IPS-18c (cell line): ENCODE data around the gene HAVCR1.
"Not testable (repeated sequence)": the region's sequence is repeated elsewhere in the genome, so short reads cannot be mapped to it uniquely, and the experiment has no call there.

Experiments used
- H3K4me3 ChIP-seq: 2 replicates; pipeline ENCODE4 v1.7.0; 2013; ENCODE audit warnings: low read depth, mild to moderate bottlenecking, low read length, moderate library complexity; ENCODE audit not compliant: insufficient read depth
- H3K9me3 ChIP-seq: one replicate; pipeline ENCODE4 v1.6.1; 2013; ENCODE audit warnings: mild to moderate bottlenecking, low read length, moderate library complexity; ENCODE audit not compliant: control insufficient read depth, insufficient read depth

Gene HAVCR1

DNA sequence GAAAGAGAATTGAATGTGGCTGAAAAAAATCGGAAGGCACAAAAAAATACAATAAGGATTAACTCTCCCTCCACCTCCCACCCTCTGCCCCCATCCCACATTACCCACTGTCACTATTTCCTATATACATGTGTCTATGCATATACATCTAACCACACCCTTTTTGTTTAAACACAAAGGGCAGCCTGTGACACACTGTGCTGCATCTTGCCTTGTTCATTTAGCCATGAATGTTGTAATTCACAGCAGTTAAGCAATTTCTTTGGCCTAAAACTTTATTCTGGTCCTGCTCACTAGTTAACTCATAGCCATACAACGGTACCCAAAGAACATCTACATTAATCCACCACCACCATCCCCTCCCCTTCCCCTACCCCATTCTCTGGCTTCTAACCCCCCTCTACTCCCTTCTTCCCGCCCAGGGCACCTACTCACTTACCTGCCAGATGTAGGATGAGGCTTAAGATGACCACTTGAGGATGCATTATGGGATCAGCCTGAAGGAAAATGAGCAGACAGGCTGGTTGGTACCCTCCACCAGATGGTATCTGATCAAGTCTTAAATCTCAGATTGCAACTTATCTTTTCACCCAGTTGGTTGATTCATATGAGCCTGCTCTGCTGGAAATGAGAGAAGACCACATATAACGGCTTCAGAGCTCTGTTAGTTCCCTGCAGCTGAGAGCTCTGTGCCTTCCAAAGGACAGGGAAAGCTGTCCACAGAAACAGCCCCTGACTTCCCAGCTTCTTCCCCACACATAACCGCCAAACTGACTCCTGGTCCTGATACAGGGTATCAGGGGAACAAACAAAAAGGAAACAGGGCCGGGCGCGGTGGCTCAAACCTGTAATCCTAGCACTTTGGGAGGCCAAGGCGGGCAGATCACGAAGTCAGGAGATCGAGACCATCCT lies 1.2 kb downstream of the HAVCR1 start:
- Histone ChIP-seq H3K4me3 (no peak overlapping the region), H3K9me3 (peaks cover 2% of the 10 kb centered on the region)

DNA sequence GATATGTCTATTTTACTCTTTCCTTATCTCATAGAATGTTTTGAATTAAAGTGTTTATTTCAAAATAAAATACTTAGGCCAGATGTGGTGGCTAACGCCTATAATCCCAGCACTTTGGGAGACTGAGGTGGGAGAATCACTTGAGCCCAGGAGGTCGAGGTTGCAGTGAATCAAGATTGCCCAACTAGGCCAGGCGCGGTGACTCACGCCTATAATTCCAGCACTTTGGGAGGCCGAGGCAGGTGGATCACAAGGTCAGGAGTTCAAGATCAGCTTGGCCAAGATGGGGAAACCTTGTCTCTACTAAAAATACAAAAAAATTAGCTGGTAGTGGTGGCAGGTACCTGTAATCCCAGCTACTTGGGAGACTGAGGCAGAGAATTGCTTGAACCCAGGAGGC lies 2.1 kb downstream of the HAVCR1 start:
- H3K9me3 ChIP-seq, H3K4me3 ChIP-seq: not testable (repeated sequence)

DNA sequence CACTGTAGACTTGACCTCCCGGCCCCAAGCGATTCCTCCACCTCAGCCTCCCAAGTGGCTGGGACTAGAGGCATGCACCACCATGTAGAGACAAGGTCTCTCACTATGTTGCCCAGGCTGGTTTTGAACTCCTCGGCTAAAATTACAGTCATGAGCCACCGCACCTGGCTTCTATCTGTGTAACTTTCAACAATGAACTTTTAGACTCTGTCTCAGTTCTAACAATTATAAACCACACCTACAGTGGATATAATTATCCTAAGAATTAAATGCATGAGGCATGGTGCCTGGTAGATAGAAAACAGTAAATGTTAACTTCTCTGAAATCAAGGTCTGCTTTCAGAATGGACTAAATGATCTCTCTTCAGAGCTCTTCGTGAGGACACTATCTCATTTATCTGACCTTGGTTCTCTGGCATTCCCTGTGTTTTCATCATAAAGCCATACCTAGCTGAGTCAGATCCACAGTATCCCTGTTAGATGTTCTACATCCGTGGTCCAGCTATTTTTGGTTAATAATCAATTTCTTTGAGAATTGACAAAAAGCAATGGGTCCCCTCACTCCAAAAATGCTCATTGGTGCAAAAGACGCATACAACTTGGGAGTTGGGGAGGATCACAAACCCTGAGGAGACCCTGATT lies 7.2 kb downstream of the HAVCR1 start:
- no peak overlapping the region for H3K4me3 ChIP-seq
- H3K9me3 ChIP-seq: no peaks in the 10 kb centered on the region

DNA sequence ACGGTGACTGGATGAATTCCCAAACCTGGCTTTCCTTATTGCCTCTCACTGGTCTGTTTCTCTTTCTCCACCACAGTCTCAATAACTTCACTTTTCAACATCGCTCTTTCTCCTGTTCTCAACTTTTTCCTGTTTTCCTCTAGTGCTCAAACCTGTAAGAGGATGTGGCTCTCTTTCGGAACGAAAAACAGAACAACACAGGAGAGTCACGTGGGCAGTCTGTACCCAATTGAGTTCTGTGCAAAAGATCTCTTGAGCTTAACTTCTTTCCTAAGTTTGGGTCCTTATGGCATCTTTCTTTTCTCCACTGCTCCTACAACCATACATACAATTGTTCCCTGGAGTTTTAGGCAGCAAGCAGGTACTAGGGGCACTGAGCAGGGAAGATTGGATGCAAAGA lies 8.9 kb downstream of the HAVCR1 start:
- Histone ChIP-seq H3K9me3 (no peaks in the 10 kb centered on the region), H3K4me3 (no peak overlapping the region)

DNA sequence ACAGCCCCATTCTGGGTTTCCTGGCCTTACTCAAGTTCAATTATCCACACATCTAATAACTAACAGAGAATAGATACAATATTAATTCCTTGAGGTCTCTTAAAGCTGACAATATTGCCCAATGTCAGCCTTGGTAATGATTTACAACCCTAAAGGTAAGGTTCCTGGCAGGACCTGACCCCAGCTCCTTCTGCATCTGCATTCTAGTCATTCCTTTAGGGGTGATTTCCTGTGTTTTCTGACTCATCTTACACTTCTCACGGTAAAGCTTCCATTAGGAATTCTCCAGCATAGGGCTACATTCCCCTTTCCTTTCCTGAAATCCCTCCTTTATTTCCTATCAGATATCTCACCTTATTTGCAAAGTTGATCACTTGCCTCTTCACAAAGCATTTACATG lies 9.3 kb downstream of the HAVCR1 start:
- no peaks in the 10 kb centered on the region for H3K9me3 ChIP-seq

DNA sequence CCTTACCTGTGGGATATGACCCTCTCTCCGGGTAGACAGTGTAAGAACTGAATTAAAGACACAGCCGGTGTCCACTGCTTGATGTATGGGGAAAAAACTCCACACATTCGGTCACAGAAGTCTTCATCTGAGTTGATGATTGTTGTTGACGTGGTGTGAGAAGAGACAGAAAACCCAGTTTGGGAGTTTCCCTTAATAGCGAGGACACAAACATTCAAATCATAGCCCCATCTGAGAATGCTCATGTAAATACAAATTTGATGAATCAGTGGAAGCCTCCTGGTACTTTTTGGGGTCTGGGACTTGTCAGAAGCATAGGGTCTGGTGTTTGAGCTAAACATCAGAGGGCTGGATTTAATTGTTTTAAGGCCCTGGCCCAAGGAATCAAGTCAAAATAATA lies 11.0 kb downstream of the HAVCR1 start:
- no peak overlapping the region for H3K4me3 ChIP-seq
- no peaks in the 10 kb centered on the region for H3K9me3 ChIP-seq

More for the DNA sequence above, 9.3 kb downstream of the HAVCR1 start:
- no peak overlapping the region for H3K4me3 ChIP-seq

DNA sequence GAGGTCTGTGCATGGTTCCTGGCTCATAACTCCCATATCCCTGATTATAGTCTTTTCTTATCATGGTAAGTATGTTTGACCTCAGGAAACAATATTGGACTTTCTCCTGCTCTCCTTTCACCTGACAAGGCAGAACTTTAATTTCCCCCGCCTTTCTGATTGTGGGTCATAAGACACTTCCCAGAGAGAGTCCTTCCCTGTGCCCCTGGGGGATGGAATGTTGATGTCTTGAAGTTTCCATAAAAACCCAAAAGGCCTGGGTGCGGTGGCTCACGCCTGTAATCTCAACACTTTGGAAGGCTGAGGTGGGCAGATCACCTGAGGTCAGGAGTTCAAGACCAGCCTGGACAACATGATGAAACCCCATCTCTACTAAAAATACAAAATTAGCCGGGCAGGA lies 11.9 kb downstream of the HAVCR1 start:
- not testable (repeated sequence) for H3K9me3 ChIP-seq, H3K4me3 ChIP-seq

DNA sequence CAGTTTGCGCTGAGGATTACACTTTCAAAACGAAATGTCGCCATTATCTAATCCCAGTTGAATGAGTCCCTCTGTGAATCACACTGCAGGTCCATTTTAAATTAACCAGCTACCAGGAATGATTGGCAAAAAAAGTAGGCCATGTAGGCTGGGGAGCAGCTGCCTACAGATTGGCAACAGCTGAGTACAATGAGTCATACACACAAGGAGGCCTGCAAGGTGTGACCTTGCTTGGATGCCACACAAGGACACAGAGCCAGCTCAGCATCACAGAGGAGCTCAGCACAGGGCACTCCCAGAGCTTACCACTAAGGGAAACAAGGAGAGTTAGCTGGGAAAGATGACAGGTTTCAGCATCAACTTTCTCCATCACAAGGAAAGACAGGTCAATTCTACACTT lies 12.9 kb downstream of the HAVCR1 start:
- no peak overlapping the region for H3K4me3 ChIP-seq
- no peaks in the 10 kb centered on the region for H3K9me3 ChIP-seq

DNA sequence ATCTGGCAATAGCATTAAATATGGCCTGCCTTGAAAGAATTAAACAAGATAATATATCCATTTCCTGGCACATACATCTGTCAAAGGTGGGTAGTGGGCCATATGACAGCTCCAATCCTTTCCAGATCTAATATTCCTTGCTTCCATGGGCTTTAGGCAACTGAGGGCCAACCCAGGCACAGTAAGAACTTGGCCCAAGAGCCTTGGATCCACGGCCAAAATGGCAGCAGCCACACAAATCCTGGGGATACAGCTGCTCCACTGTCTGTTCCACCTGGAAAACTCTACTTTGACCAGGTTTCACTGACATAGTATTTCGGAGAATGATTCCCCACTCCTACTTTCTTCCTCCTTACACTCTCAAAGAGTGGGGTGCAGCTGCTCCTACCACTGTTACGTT lies 13.3 kb downstream of the HAVCR1 start:
- Histone ChIP-seq H3K9me3 (no peaks in the 10 kb centered on the region), H3K4me3 (no peak overlapping the region)

DNA sequence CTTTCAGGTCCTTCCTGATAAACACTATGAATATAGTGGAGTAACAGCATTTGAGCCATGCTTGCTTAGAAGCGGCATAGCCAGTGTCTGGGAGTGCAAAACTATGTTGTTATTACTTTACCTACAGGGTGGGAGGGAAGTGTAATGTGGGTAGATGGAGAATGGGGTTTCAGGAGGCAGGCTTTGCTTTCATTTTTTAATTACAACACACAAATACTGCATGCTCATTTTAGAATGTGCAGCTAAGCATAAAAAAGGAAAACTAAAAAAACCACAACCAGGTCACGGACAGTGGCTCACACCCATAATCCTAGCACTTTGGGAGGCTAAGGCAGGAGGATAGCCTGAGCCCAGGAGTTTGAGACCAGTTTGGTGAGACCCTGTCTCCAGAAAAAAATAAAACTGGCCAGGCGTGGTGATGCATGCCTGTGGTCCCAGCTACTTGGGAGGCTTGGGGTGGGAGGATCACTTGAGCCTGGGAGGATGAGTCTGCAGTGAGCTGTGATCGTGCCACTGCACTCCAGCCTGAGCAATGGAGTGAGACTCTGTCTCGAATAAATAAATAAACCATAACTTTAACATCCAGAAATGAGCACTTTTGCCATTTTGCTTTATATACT lies 20.2 kb downstream of the HAVCR1 start:
- H3K4me3 ChIP-seq: no peak overlapping the region
- H3K9me3 ChIP-seq: no peaks in the 10 kb centered on the region

DNA sequence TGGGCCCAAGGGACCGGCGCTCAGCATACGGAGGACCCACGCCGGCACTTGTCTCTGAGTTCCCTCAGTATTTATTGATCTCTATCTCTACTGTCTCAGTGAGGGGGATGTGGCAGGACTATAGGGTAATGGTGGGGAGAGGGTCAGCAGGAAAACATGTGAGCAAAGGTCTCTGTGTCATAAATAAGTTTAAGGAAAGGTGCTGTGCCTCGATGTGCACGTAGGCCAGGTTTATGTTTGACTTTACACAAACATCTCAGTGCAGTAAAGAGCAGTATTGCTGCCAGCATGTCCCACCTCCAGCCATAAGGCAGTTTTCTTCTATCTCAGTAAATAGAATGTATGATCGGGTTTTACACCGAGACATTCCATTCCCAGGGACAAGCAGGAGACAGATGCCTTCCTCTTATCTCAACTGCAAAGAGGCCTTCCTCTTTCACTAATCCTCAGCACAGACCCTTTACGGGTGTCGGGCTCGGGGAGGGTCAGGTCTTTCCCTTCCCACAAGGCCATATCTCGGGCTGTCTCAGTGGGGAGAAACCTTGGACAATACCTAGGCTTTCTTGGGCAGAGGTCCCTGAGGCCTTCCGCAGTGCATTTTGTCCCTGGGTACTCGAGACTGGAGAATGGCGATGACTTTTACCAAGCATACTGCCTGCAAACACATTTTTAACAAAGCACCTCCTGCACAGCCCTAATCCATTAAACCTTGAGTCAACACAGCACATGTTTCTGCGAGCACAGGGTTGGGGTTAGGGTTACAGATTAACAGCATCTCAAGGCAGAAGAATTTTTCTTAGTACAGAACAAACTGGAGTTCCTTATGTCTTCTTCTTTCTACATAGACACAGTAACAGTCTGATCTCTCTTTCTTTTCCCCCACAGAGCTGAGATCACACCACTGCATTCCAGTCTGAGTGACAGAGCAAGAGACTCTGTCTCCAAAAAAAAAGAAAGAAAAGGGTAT lies 24.5 kb downstream of the HAVCR1 start:
- H3K9me3 ChIP-seq: not testable (repeated sequence)

DNA sequence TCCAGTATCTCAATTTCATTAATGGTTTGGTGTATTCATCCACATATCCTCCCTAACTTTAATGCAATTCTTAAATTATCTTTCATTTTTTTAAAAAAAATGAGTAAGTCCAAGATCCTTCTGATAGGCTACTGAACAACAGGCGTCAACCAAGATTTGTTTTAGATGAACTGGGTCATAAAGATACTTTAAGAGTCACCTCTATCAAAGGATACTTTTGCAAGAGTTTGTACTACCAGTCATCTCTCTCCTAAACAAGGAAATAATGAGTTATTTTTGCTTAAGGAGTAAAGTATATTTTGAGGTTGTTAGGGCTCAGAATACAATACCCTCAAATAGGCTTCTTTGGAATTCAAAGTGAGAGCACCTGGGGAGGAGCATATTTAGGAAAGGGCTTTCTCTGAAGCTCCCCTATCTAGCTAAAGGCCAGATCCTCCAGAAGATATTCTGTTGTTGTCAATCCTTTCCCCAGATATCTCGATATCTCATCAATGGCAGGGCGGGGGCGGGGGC lies 25.8 kb downstream of the HAVCR1 start:
- no peaks in the 10 kb centered on the region for H3K9me3 ChIP-seq
- no peak overlapping the region for H3K4me3 ChIP-seq

More for the DNA sequence above, 24.5 kb downstream of the HAVCR1 start:
- H3K4me3 ChIP-seq: not testable (repeated sequence)

DNA sequence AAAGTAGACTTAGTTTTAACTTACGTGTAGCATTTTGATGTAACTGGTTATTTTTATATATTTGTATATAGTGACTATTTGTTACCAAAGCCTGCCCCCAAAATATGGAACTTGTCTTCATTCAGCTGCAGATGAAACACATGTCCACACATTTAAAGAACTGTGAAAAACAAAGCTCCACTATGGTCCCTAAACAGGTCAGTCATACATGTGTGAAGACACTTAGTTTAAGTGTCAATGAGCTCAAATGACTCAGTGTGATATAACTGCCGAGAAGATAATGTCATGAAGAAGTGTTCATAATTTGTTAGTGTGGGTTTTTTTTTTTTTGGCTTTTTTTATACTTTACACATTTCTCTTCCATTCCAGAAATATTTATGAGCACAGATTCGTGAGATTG lies 28.2 kb downstream of the HAVCR1 start:
- no peak overlapping the region for H3K4me3 ChIP-seq
- no peaks in the 10 kb centered on the region for H3K9me3 ChIP-seq

DNA sequence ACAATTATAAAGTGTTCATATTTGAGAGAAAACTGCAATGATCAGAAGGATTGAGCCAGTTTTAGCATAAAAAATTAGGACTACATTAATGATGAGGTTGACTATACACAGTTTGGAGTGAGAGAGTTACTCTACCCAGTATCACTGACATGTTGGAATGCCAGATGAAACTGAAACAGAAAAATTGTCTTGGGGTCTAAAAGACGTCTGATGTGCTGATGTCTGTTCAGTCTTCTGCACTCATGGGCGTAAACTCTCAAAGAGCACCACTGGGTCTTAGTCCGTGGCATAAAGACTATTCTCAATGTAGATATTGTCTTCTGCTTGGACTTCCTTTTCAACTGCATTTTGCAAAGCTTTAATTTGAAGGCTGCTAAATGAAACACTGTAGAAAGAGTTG lies 29.5 kb downstream of the HAVCR1 start:
- Histone ChIP-seq H3K9me3 (no peaks in the 10 kb centered on the region), H3K4me3 (no peak overlapping the region)

DNA sequence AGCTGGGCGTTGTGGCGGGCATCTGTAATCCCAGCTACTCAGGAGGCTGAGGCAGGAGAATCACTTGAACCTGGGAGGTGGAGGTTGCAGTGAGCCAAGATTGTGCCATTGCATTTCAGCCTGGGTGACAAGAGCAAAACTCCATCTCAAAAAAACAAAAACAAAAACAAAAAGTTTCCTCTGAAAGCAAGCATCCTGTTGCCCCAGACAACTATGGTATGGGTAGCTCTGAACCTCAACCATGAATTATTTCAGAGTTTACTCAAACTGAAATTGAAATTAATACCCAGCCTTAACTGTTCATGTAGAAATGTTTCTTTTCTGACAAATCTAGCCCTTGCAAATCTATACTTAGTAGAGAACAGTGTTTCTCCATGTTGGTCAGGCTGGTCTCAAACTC lies 31.3 kb downstream of the HAVCR1 start:
- H3K4me3 ChIP-seq: not testable (repeated sequence)

DNA sequence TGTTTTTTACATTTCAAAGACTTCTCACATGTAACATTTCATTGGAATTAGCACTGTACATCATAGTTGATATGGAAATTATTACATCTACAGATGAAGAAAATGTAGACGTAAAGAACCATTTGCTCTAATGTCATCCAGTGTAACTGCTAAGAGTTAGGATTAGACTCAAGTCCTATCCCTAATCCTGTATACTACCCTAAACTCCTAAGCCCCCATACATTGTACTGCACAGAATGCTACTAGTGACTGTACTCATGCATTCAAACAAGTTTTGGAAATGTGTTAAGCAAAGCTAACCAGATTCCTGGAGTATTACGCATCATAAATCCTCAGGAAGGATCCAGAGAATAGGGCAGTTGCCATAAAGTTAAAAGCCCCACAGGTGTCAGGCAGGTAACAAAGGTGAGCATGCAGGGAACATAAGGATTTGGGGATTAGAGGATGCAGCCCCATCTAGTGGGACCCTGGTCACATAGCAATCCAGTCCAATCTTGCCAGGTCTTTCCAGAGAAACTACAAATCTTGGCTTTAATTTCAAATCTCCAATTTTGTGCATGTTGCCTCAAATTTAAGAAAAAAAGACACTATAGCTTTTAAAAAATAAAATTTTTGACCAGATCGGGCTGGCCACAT lies 32.0 kb downstream of the HAVCR1 start:
- Histone ChIP-seq H3K4me3 (no peak overlapping the region), H3K9me3 (no peaks in the 10 kb centered on the region)

More for the DNA sequence above, 31.3 kb downstream of the HAVCR1 start:
- not testable (repeated sequence) for H3K9me3 ChIP-seq
